Mesendoderm (in vitro differentiated cells): ENCODE results near the gene C10orf62.

ENCODE experiments used
- DNase-seq: peaks from one replicate; pipeline ENCODE4 v3.0.0; 2013
- H2AK5ac ChIP-seq: 2 replicates; pipeline ENCODE4 v1.6.1; 2013; ENCODE audit warnings: low read length, inconsistent platforms
- H2BK120ac ChIP-seq: 2 replicates; pipeline ENCODE4 v1.6.1; 2013; ENCODE audit warnings: low read depth, mild to moderate bottlenecking, low read length, moderate library complexity, mixed read lengths
- H2BK15ac ChIP-seq: replicated peaks from 2 replicates; pipeline ENCODE4 v1.6.1; 2013; ENCODE audit warnings: low read depth, mild to moderate bottlenecking, moderate library complexity
- H2BK5ac ChIP-seq: 2 replicates; pipeline ENCODE4 v1.6.1; 2013; ENCODE audit warnings: low read length, inconsistent platforms
- H3K18ac ChIP-seq: 2 replicates; pipeline ENCODE4 v1.6.1; 2013; ENCODE audit warnings: mild to moderate bottlenecking, low read length, mixed read lengths
- H3K23ac ChIP-seq: one replicate; pipeline ENCODE4 v1.6.1; 2013; ENCODE audit warnings: low read length
- H3K27ac ChIP-seq: 2 replicates; pipeline ENCODE4 v1.5.1; 2013; ENCODE audit warnings: low read depth, mild to moderate bottlenecking, inconsistent platforms, low read length, moderate library complexity
- H3K27me3 ChIP-seq: 2 replicates; pipeline ENCODE4 v1.6.1; 2013; ENCODE audit warnings: low read length, control low read depth, mild to moderate bottlenecking, inconsistent platforms; ENCODE audit not compliant: insufficient read depth, poor library complexity
- H3K36me3 ChIP-seq: 2 replicates; pipeline ENCODE4 v1.6.1; 2013; ENCODE audit warnings: low read length, inconsistent platforms; ENCODE audit not compliant: control insufficient read depth, insufficient read depth
- H3K4ac ChIP-seq: one replicate; pipeline ENCODE4 v1.6.1; 2013; ENCODE audit warnings: low read depth, mild to moderate bottlenecking, low read length, moderate library complexity
- H3K4me1 ChIP-seq: 2 replicates; pipeline ENCODE4 v1.6.1; 2013; ENCODE audit warnings: low read depth, low read length, inconsistent platforms; ENCODE audit not compliant: control insufficient read depth
- H3K4me2 ChIP-seq: 2 replicates; pipeline ENCODE4 v1.6.1; 2013; ENCODE audit warnings: low read length
- H3K4me3 ChIP-seq: 2 replicates; pipeline ENCODE4 v1.5.1; 2013; ENCODE audit warnings: mild to moderate bottlenecking, low read length
- H3K56ac ChIP-seq: one replicate; pipeline ENCODE4 v1.6.1; 2013; ENCODE audit warnings: low read length
- H3K79me1 ChIP-seq: 2 replicates; pipeline ENCODE4 v1.6.1; 2013; ENCODE audit warnings: low read length, inconsistent platforms
- H3K79me2 ChIP-seq: 2 replicates; pipeline ENCODE4 v1.6.1; 2013; ENCODE audit warnings: mild to moderate bottlenecking, low read length; ENCODE audit not compliant: control insufficient read depth, insufficient read depth
- H3K9ac ChIP-seq: 2 replicates; pipeline ENCODE4 v1.6.1; 2013; ENCODE audit warnings: low read length, inconsistent platforms
- H4K5ac ChIP-seq: one replicate; pipeline ENCODE4 v1.6.1; 2013; ENCODE audit warnings: low read length
- H4K8ac ChIP-seq: one replicate; pipeline ENCODE4 v1.6.1; 2013; ENCODE audit warnings: low read depth, mild to moderate bottlenecking, control low read depth, low read length, moderate library complexity
- WGBS: extraction: QIAGEN DNeasy Blood & Tissue Kit; methylation state at CpG from one replicate; pipeline ENCODE4 v1.1.7; 2013; ENCODE audit warnings: low lambda C conversion rate, missing lambda C conversion rate; ENCODE audit not compliant: insufficient coverage; ENCODE audit errors: extremely low coverage; 5-methylcytosine and 5-hydroxymethylcytosine counted together

The C10orf62 gene

DNA sequence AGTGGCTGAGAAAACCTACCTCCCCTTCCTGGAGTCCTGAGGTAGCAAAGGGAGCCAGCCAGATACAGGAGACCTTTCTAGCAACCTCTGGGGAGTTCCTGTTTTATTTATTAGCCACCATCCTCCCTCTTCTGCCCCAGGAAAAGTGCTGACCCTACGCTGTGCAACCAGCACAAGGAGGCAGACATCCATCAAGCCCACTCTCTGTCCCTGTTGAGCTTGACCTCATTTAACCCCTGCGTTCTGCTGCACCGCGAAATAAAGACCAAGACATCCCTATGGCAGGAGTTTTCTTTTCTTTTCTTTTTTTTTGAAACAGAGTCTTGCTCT, 42.3 kb upstream of the C10orf62 start:
- Histone ChIP-seq H4K5ac (no peak overlapping the region), H3K18ac (no peak overlapping the region), H3K56ac (no peak overlapping the region), H3K27ac (no peak overlapping the region), H4K8ac (no peak overlapping the region), H3K36me3 (no peaks in the 10 kb centered on the region), H2BK120ac (no peak overlapping the region), H3K79me2 (no peaks in the 10 kb centered on the region), H3K4me3 (no peak overlapping the region), H3K4me2 (no peak overlapping the region), H3K4me1 (peaks cover 9% of the 10 kb centered on the region), H2AK5ac (no peak overlapping the region), H3K79me1 (no peaks in the 10 kb centered on the region), H3K27me3 (no peaks in the 10 kb centered on the region), H2BK15ac (no peak overlapping the region), H2BK5ac (no peak overlapping the region), H3K9ac (no peak overlapping the region), H3K4ac (no peak overlapping the region), H3K23ac (no peak overlapping the region)
- no CpG with 5 or more reads among the region's 4 CpGs for WGBS
- DNase-seq = no peak

DNA sequence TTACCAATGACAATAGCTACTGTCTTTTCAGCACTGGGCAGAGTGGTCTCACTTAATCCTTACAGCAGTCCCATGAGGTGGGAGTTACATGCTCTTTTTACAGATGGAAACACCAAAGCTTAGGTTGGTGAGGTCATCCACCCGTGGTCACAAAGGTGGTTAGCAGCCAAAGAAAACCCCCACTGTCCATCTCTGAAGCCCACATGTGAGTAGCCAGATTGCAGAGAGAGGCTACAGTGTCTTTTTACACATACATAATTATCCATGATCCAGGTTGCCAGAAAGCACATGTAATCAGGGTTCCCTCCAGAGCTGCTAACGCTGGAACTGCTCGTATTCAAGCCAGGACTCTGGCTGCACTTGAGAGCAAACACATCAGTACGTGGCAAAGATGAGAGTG, 41.6 kb upstream of the C10orf62 start:
- Histone ChIP-seq H3K18ac (no peak overlapping the region), H2BK15ac (no peak overlapping the region), H3K27me3 (no peaks in the 10 kb centered on the region), H3K23ac (no peak overlapping the region), H3K4me1 (peaks cover 8% of the 10 kb centered on the region), H3K79me1 (no peaks in the 10 kb centered on the region), H4K8ac (no peak overlapping the region), H3K9ac (no peak overlapping the region), H3K4ac (no peak overlapping the region), H3K4me2 (no peak overlapping the region), H3K36me3 (no peaks in the 10 kb centered on the region), H4K5ac (no peak overlapping the region), H3K56ac (no peak overlapping the region), H3K27ac (no peak overlapping the region), H2BK120ac (no peak overlapping the region), H3K4me3 (no peak overlapping the region), H3K79me2 (no peaks in the 10 kb centered on the region), H2BK5ac (no peak overlapping the region), H2AK5ac (no peak overlapping the region)
- WGBS = no CpG with 5 or more reads among the region's 4 CpGs
- no peak for DNase-seq

DNA sequence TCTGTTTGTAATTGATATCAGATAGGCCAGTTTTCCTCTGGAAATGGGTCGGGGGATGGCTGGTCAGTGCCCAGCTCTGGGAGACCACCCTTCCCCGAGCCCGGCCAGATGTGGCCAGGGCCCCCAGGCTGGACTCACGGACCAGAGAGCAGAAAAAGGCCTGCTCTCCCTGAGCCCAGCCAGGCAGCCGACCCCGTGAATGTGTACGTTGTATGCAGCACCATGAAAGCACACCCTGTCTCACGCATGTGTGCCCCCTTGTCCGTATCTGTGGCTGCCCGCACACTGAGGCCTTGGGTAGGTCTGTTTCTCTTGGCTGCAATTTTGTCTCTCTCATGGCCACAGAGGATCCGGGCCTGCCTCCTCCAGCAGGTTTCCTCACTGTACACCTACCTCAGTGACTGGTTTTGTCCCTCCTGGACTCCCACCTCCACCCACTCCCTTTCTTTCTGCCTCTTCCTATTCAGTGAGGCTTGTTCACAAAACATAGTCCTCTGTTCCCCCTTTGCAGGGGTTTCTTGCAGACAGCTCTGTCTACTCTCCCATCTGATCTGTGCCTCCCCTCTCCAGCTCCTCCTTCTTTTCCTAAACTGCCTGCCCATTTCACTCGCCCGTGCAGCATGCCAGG, 40.6 kb upstream of the C10orf62 start:
- Histone ChIP-seq H3K9ac (no peak overlapping the region), H2BK15ac (no peak overlapping the region), H3K79me1 (no peaks in the 10 kb centered on the region), H3K4ac (no peak overlapping the region), H3K4me1 (peaks cover 10% of the 10 kb centered on the region), H4K8ac (no peak overlapping the region), H3K23ac (no peak overlapping the region), H3K4me3 (no peak overlapping the region), H4K5ac (no peak overlapping the region), H3K79me2 (no peaks in the 10 kb centered on the region), H3K56ac (no peak overlapping the region), H3K4me2 (no peak overlapping the region), H2BK120ac (no peak overlapping the region), H3K18ac (no peak overlapping the region), H3K27me3 (no peaks in the 10 kb centered on the region), H3K27ac (no peak overlapping the region), H2AK5ac (no peak overlapping the region), H3K36me3 (no peaks in the 10 kb centered on the region), H2BK5ac (no peak overlapping the region)
- no CpG with 5 or more reads among the region's 13 CpGs for WGBS
- DNase-seq = no peak

DNA sequence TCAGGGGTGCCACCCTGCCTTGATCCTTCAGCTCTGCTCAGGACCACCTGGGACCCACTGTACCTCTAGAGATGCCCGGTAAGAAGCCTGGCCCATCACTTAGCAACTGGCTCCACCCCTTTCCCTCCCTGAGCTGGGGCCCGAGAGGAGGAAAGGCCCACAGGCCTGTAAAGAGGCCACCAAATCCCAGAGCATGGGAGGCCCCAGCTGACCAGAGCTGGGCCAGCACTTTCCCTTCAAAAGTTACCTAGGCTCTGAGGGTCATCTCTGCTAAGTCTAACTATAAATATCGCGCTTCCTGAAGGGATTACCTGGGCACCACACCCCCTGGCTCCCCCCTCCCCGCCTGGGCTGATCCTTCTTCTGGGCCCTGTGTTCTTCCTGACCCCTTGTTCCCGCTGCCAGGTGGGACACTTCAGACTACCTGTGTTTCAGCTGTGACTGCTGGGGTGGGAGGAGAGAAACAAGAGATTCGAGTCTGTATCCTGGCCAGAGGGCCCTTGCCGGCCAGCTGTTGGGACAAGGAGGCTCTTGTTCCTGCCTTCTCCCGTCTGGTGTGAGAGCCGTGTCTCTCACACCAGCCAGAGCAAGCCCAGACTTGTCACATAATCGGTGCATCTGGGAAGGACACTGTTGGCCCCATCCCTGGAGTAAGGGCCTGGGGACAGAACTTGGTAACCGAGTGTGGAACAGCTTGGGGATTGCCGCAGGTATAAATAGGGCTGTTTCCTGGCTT, 39.8 kb upstream of the C10orf62 start:
- H4K8ac ChIP-seq = no peak overlapping the region
- H3K4me2 ChIP-seq = no peak overlapping the region
- H2BK120ac ChIP-seq = no peak overlapping the region
- peak overlapping the region; percentile 11 for H3K56ac ChIP-seq
- no peak overlapping the region for H3K4me3 ChIP-seq
- H2AK5ac ChIP-seq = no peak overlapping the region
- peak overlapping the region; percentile 2 for H3K9ac ChIP-seq
- peak overlapping the region; percentile 3 for H3K18ac ChIP-seq
- peak overlapping the region; percentile 8 for H3K4ac ChIP-seq
- no peaks in the 10 kb centered on the region for H3K79me1 ChIP-seq
- H3K27me3 ChIP-seq = no peaks in the 10 kb centered on the region
- H3K23ac ChIP-seq = no peak overlapping the region
- no peak overlapping the region for H2BK15ac ChIP-seq
- peaks cover 11% of the 10 kb centered on the region for H3K4me1 ChIP-seq
- H3K36me3 ChIP-seq = no peaks in the 10 kb centered on the region
- H3K79me2 ChIP-seq = no peaks in the 10 kb centered on the region
- peak overlapping the region; percentile 34 for H2BK5ac ChIP-seq
- H4K5ac ChIP-seq = no peak overlapping the region
- H3K27ac ChIP-seq = peak overlapping the region; percentile 42
- peak; percentile 49 for DNase-seq
- WGBS = no CpG with 5 or more reads among the region's 13 CpGs

DNA sequence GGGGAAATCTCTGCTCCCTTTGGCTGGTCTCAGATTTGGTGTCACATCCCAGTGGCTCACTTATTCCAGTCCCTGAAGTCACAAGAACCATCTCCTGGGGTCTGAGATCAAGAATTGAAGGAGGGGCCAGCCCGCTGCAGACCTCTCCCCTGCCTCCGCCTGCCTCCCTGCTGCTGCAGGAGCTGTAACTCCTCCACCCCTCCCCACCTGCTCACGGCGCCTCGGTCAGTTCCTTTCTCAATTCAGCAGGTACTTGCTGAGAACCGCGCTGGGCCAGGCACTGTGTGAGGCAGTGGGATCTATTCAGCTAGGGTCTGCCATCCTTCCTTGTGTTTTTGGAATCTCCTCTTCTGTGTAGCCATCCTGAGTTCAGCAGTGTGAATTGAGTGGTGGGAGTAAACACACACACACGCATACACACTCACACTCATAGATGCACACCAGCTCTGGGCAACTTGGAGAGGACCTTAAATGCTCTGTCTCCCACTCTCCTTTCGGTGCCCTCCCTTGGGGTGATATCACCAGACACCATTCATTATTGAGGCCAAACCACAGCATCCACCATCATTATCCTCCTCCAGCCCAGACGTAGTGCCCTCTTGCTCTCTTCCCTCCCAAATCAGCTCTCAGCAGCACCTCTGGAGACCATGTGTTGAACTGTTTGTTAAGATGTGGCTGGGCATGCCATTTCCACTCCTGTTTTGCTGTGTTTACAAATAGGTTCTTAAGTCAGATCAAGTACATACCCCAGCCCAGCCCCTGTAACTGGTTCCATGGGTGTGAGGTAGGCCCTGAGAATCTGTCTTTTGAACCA, 39.0 kb upstream of the C10orf62 start:
- peak; percentile 58 for DNase-seq
- no peak overlapping the region for H4K5ac ChIP-seq
- peak overlapping the region; percentile 25 for H2AK5ac ChIP-seq
- no peaks in the 10 kb centered on the region for H3K79me1 ChIP-seq
- H3K56ac ChIP-seq = peak overlapping the region; percentile 74
- no CpG with 5 or more reads among the region's 10 CpGs for WGBS
- no peaks in the 10 kb centered on the region for H3K79me2 ChIP-seq
- H3K27ac ChIP-seq = no peak overlapping the region
- H2BK120ac ChIP-seq = no peak overlapping the region
- no peaks in the 10 kb centered on the region for H3K36me3 ChIP-seq
- peaks cover 11% of the 10 kb centered on the region for H3K4me1 ChIP-seq
- H3K9ac ChIP-seq = peak overlapping the region; percentile 2
- peak overlapping the region; percentile 17 for H2BK5ac ChIP-seq
- peak overlapping the region; percentile 3 for H3K18ac ChIP-seq
- no peak overlapping the region for H4K8ac ChIP-seq
- H3K27me3 ChIP-seq = no peaks in the 10 kb centered on the region
- H2BK15ac ChIP-seq = no peak overlapping the region
- no peak overlapping the region for H3K23ac ChIP-seq
- no peak overlapping the region for H3K4me2 ChIP-seq
- no peak overlapping the region for H3K4me3 ChIP-seq
- H3K4ac ChIP-seq = no peak overlapping the region
